B cell (primary cell): Measurements from ENCODE around the gene RMC1. TPM values are rescaled to one million over a fixed set of nuclear protein-coding genes. Genes with fewer than 3 reads are reported as not detected.

ENCODE experiments used
- ATAC-seq: fragments of 200-7000 bp; cut with Tn5 transposase; one replicate; pipeline ENCODE4 v1.10.0; 2021; ENCODE audit warnings: low read depth, mild to moderate bottlenecking, moderate number of reproducible peaks, moderate library complexity
- CTCF ChIA-PET: fragments of 350-600 bp; sonication (Branson Sonifier 250); formaldehyde crosslinking; loops from one replicate; lab custom pipeline; 2021; ENCODE audit warnings: antibody characterized with exemption, inconsistent platforms; lab: Charles Lee
- POLR2A ChIA-PET: fragments of 350-600 bp; sonication (Branson Sonifier 250); formaldehyde crosslinking; loops from one replicate; lab custom pipeline; 2021; ENCODE audit warnings: antibody characterized with exemption; lab: Charles Lee
- DNase-seq: peaks from one replicate; pipeline ENCODE4 v3.0.0; 2013
- H2AFZ ChIP-seq: 2 replicates; pipeline ENCODE4 v1.6.1; 2012; ENCODE audit warnings: mild to moderate bottlenecking, low read depth, low read length; ENCODE audit not compliant: insufficient read depth, poor library complexity, severe bottlenecking
- H3K27ac ChIP-seq, 2 donors: 1 replicate in 1 of 2; 2 replicates in 1 of 2; pipeline ENCODE4 v1.5.1; 2012 to 2013; ENCODE audit warnings: low read length in 2 of 2, mild to moderate bottlenecking in 2 of 2, moderate library complexity in 1 of 2
- H3K27me3 ChIP-seq, 4 experiments: fragments of 200-600 bp in 1 of 4; sonication (generic) in 1 of 4; replicated peaks in 1 of 4; 1 replicate in 2 of 4; 2 replicates in 2 of 4; pipeline versions ENCODE4 v1.6.1 to v1.7.0; 2013 to 2016; ENCODE audit warnings: low read length in 3 of 4, mild to moderate bottlenecking in 2 of 4, mixed read lengths in 1 of 4, moderate library complexity in 1 of 4; ENCODE audit not compliant: insufficient read depth in 4 of 4, control insufficient read depth in 3 of 4; ENCODE audit errors: control extremely low read depth in 1 of 4
- H3K36me3 ChIP-seq, 2 experiments: replicated peaks in 1 of 2; 1 replicate in 1 of 2; 2 replicates in 1 of 2; pipeline versions ENCODE4 v1.6.1 to v1.7.1; 2013; ENCODE audit warnings: low read length in 1 of 2; ENCODE audit not compliant: insufficient read depth in 2 of 2, control insufficient read depth in 1 of 2; ENCODE audit errors: control extremely low read depth in 1 of 2, extremely low read depth in 1 of 2
- H3K4me1 ChIP-seq, 2 donors: fragments of 200-600 bp in 1 of 2; sonication (generic) in 1 of 2; 1 replicate in 1 of 2; 2 replicates in 1 of 2; pipeline versions ENCODE4 v1.5.1 to v1.6.1; 2013 to 2017; ENCODE audit warnings: low read length in 2 of 2; ENCODE audit not compliant: control insufficient read depth in 2 of 2, insufficient read depth in 2 of 2
- H3K4me2 ChIP-seq: replicated peaks from 2 replicates; pipeline ENCODE3; 2012; ENCODE audit warnings: mild to moderate bottlenecking, low read depth, low read length; ENCODE audit not compliant: poor library complexity, severe bottlenecking
- H3K4me3 ChIP-seq, 5 experiments: fragments of 200-600 bp in 1 of 5; sonication (generic) in 1 of 5; 1 replicate in 3 of 5; 2 replicates in 2 of 5; pipeline versions ENCODE4 v1.5.1 to v1.7.0; 2011 to 2016; ENCODE audit warnings: low read length in 4 of 5, mild to moderate bottlenecking in 4 of 5, low read depth in 2 of 5, control low read depth in 1 of 5, moderate library complexity in 1 of 5; ENCODE audit not compliant: insufficient read depth in 1 of 5; ENCODE audit errors: control extremely low read depth in 1 of 5, extremely low read depth in 1 of 5
- H3K79me2 ChIP-seq: fragments of 200-600 bp; sonication (generic); one replicate; pipeline ENCODE4 v1.6.0; 2016; ENCODE audit warnings: low read length; ENCODE audit not compliant: control insufficient read depth, insufficient read depth
- H3K9ac ChIP-seq: fragments of 200-600 bp; sonication (generic); 2 replicates; pipeline ENCODE4 v1.6.1; 2017; ENCODE audit warnings: mild to moderate bottlenecking, low read length, moderate library complexity
- H3K9me3 ChIP-seq, 3 donors: one replicate each; pipeline versions ENCODE4 v1.6.1 to v1.7.1; 2013; ENCODE audit warnings: low read length in 2 of 3; ENCODE audit not compliant: control insufficient read depth in 2 of 3, insufficient read depth in 1 of 3; ENCODE audit errors: control extremely low read depth in 1 of 3
- H4K20me1 ChIP-seq: 2 replicates; pipeline ENCODE4 v1.6.0; 2012; ENCODE audit warnings: mild to moderate bottlenecking, low read length; ENCODE audit not compliant: insufficient read depth, control insufficient read depth, poor library complexity, severe bottlenecking
- H3K27ac Mint-ChIP-seq: one replicate; pipeline ENCODE4 v1.8.0; 2021; ENCODE audit warnings: mixed read lengths
- H3K27me3 Mint-ChIP-seq: one replicate; pipeline ENCODE4 v1.8.0; 2021; ENCODE audit warnings: mixed read lengths
- H3K4me1 Mint-ChIP-seq: one replicate; pipeline ENCODE4 v1.8.0; 2021; ENCODE audit warnings: mixed read lengths
- H3K4me3 Mint-ChIP-seq: one replicate; pipeline ENCODE4 v1.8.0; 2021; ENCODE audit warnings: mixed read lengths
- H3K9me3 Mint-ChIP-seq: one replicate; pipeline ENCODE4 v1.8.0; 2022; ENCODE audit warnings: mixed read lengths; ENCODE audit not compliant: insufficient read depth
- CTCF ChIP-seq: fragments of 200-600 bp; IDR thresholded peaks from one replicate; pipeline ENCODE4 v1.8.0; 2022; ENCODE audit warnings: antibody characterized with exemption, mild to moderate bottlenecking
- EZH2 ChIP-seq: IDR thresholded peaks from 2 replicates; pipeline ENCODE4 v1.6.1; 2012; ENCODE audit warnings: borderline replicate concordance, low read depth, mild to moderate bottlenecking, moderate library complexity, low read length; ENCODE audit not compliant: insufficient read depth, poor library complexity, severe bottlenecking
- WGBS: methylation state at CpG from one replicate; pipeline ENCODE4 v1.1.5; 2013; ENCODE audit warnings: missing lambda C conversion rate; ENCODE audit not compliant: insufficient coverage; 5-methylcytosine and 5-hydroxymethylcytosine counted together
- intact Hi-C: fragments of 100-400 bp; cut with micrococcal nuclease; formaldehyde crosslinking; loops from one replicate; pipeline ENCODE4 v1.10.0; 2022
- polyA plus RNA-seq: library from polyadenylated mRNA; depleted of rRNA; stranded (reverse); fragments of >200 nt; gene quantifications from 2 replicates; pipeline ENCODE4 v1.2.3, GENCODE V29; 2012
- total RNA-seq, 2 donors: library from RNA; stranded (reverse); fragments of 120-200 nt in 1 of 2; gene quantifications; 1 replicate in 1 of 2; 2 replicates in 1 of 2; pipeline versions ENCODE4 v1.2.3 to v1.2.4, GENCODE V29; 2013 to 2022

Gene RMC1
- total and polyA plus RNA-seq, 2 donors (not counting 1 experiment from before 2014, with no cell fraction given): 77.3 to 137 TPM

- H3K27me3 Mint-ChIP-seq: no peaks in the 10 kb centered on the region
- Histone ChIP-seq H4K20me1 (peaks cover 8% of the 10 kb centered on the region), H3K4me3 (no peak overlapping the region), H2AFZ (no peak overlapping the region), H3K4me1 (peaks cover 4 to 8% of the 10 kb centered on the region in 2 donors), H3K9ac (no peak overlapping the region), H3K27me3 (no peaks in the 10 kb centered on the region), H3K27ac (peak overlapping the region; percentile 14 to 23), H3K79me2 (peaks cover 25% of the 10 kb centered on the region), H3K9me3 (no peaks in the 10 kb centered on the region), H3K4me2 (peak overlapping the region; percentile 26), H3K36me3 (peaks cover 3 to 31% of the 10 kb centered on the region in 2 experiments)
- no peak overlapping the region for H3K27ac Mint-ChIP-seq
- CTCF ChIA-PET: no interaction called here
- H3K4me1 Mint-ChIP-seq: peaks cover 20% of the 10 kb centered on the region
- H3K4me3 Mint-ChIP-seq: no peak overlapping the region
- no peak for DNase-seq
- no peak for ATAC-seq
- H3K9me3 Mint-ChIP-seq: no peaks in the 10 kb centered on the region
- POLR2A ChIA-PET: no interaction called here
- TF ChIP-seq CTCF (no peak), EZH2 (no peak)
- intact Hi-C loops: no loop called here
- 50% methylated on average over 4 of the region's 6 CpGs for WGBS
Measured at GRCh38 chr18:23573626-23574431, 70.5 kb downstream of the RMC1 start.

DNA sequence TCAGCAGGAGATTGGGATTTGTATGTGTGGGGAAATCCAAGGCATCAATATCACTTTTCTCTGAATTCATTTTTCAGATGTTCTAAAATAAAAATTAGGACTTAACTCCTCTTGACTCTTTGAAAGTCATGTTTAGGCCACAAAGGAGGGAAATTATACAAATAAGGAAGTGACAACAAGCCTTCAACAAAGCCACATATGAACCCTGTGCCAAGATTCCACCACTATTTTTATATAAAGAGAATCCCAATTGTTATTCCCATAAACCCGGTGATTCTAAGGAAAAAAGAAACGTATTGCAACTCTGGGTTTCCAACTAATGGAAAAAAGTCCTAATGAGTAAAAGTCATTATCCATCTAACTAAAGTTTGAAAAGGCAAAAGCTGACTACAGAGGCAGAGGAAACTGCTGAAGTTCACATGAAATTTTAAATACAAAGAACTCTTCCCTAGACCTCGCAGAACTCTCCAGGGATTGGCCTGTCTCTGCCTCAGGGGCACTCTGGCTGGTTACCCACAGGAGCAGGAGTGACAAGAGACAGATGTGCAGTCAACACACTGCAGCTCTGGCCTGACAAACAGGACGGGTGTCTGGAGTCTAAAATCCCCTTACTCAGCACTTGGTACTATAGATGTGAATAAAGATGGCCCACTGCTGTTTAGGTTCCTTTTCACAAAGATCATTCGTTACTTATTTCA lies 71.4 kb downstream of the RMC1 start:
- no peak overlapping the region for H3K4me3 Mint-ChIP-seq
- 14% methylated on average over 1 of the region's 5 CpGs for WGBS
- H3K4me1 Mint-ChIP-seq: peaks cover 25% of the 10 kb centered on the region
- H3K27ac Mint-ChIP-seq: no peak overlapping the region
- no peak overlapping the region for H2AFZ ChIP-seq
- no peak overlapping the region for H3K4me2 ChIP-seq
- peaks cover 3 to 28% of the 10 kb centered on the region in 2 experiments for H3K36me3 ChIP-seq
- H3K79me2 ChIP-seq: peaks cover 30% of the 10 kb centered on the region
- peaks cover 4 to 8% of the 10 kb centered on the region in 2 donors for H3K4me1 ChIP-seq
- ATAC-seq (no peak), DNase-seq (no peak)
- ChIA-PET POLR2A (no interaction called here), CTCF (no interaction called here)
- H4K20me1 ChIP-seq: peaks cover 13% of the 10 kb centered on the region
- H3K4me3 ChIP-seq: no peak overlapping the region
- H3K27me3 ChIP-seq: no peaks in the 10 kb centered on the region
- TF ChIP-seq EZH2 (no peak), CTCF (no peak)
- no peaks in the 10 kb centered on the region for H3K9me3 Mint-ChIP-seq
- no peaks in the 10 kb centered on the region for H3K27me3 Mint-ChIP-seq
- no peak overlapping the region for H3K9ac ChIP-seq
- no peak overlapping the region for H3K27ac ChIP-seq
- no peaks in the 10 kb centered on the region for H3K9me3 ChIP-seq
- intact Hi-C loops: no loop called here
